DOHH2 (cell line): ENCODE measurements around the gene CCDC158.

ENCODE experiments used
- H3F3A ChIP-seq: fragments of 200-600 bp; sonication (generic), shearing (Covaris generic); 2 replicates; pipeline ENCODE4 v1.6.0; 2016; ENCODE audit warnings: antibody characterized with exemption, mild to moderate bottlenecking; ENCODE audit not compliant: control insufficient read depth, insufficient read depth
- H3K27ac ChIP-seq: fragments of 200-600 bp; sonication (generic); 2 replicates; pipeline ENCODE4 v1.5.1; 2014; ENCODE audit warnings: low read depth, mild to moderate bottlenecking, low read length, moderate library complexity
- H3K27me3 ChIP-seq: fragments of 200-600 bp; sonication (generic); 2 replicates; pipeline ENCODE4 v1.6.1; 2014; ENCODE audit warnings: mild to moderate bottlenecking, low read length, mixed read lengths; ENCODE audit not compliant: control insufficient read depth
- H3K36me3 ChIP-seq: fragments of 200-600 bp; sonication (generic); 2 replicates; pipeline ENCODE4 v1.6.1; 2014; ENCODE audit warnings: mild to moderate bottlenecking, low read length, moderate library complexity, mixed read lengths; ENCODE audit not compliant: control insufficient read depth
- H3K4me1 ChIP-seq: fragments of 200-600 bp; sonication (generic); 2 replicates; pipeline ENCODE4 v1.6.1; 2014; ENCODE audit warnings: mild to moderate bottlenecking, low read length, mixed read lengths; ENCODE audit not compliant: control insufficient read depth
- H3K4me2 ChIP-seq: fragments of 200-600 bp; sonication (generic); 2 replicates; pipeline ENCODE4 v1.6.0; 2014; ENCODE audit warnings: mild to moderate bottlenecking, low read length, moderate library complexity
- H3K4me3 ChIP-seq: fragments of 200-600 bp; sonication (generic); 2 replicates; pipeline ENCODE4 v1.5.1; 2014; ENCODE audit warnings: mild to moderate bottlenecking, low read length, mixed read lengths
- H3K79me2 ChIP-seq: fragments of 200-600 bp; sonication (generic); 2 replicates; pipeline ENCODE4 v1.6.1; 2014; ENCODE audit warnings: mild to moderate bottlenecking, low read length, mixed read lengths; ENCODE audit not compliant: control insufficient read depth
- H3K9me2 ChIP-seq: fragments of 200-600 bp; sonication (generic); replicated peaks from 2 replicates; pipeline ENCODE4 v1.6.1; 2014; ENCODE audit warnings: mild to moderate bottlenecking, low read length, mixed read lengths; ENCODE audit not compliant: control insufficient read depth
- H3K9me3 ChIP-seq: fragments of 200-600 bp; sonication (generic); 2 replicates; pipeline ENCODE4 v1.6.1; 2014; ENCODE audit warnings: antibody characterized with exemption, low read length, mixed read lengths; ENCODE audit not compliant: control insufficient read depth, insufficient read depth
- H4K20me1 ChIP-seq: fragments of 200-600 bp; sonication (generic); 2 replicates; pipeline ENCODE4 v1.6.0; 2014; ENCODE audit warnings: low read depth, mild to moderate bottlenecking, antibody characterized with exemption, low read length, moderate library complexity; ENCODE audit not compliant: control insufficient read depth, insufficient read depth
- EZH2phosphoT487 ChIP-seq: fragments of 200-600 bp; sonication (generic); IDR thresholded peaks from 2 replicates; pipeline ENCODE4 v1.6.1; 2017; ENCODE audit warnings: borderline replicate concordance, mild to moderate bottlenecking, antibody characterized with exemption, low read length, moderate library complexity, mixed read lengths
- TF ChIP-seq, protein P1 (sequence below): fragments of 200-600 bp; sonication (generic); IDR thresholded peaks from one replicate; pipeline ENCODE4 v1.5.1; 2014; ENCODE audit warnings: antibody characterized with exemption, mild to moderate bottlenecking, low read depth, low read length; ENCODE audit not compliant: poor library complexity, severe bottlenecking

CCDC158 gene

DNA sequence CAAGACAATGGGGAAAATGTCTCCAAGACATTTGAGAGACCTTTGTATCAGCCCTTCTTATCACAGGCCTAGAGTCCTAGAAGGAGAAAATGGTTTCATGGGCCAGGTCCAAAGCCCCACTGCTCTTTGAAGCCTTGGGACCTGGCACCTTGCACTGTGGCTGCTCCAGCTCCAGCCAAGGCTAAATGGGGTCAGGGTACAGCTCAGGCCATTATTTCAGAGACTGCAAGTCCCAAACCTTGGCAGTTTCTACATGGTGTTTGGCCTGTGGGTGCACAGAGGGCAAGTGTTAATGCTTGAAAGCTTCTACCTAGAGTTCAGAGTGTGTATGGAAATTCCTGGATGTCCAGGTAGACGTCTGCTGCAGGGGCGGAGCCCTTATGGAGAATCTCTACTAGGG is 42.6 kb upstream of the CCDC158 start:
- Histone ChIP-seq H3K79me2 (no peaks in the 10 kb centered on the region), H3K4me2 (no peak overlapping the region), H3K9me2 (no peaks in the 10 kb centered on the region), H3K4me1 (no peaks in the 10 kb centered on the region), H3K27ac (no peak overlapping the region), H3K4me3 (no peak overlapping the region), H3K9me3 (peaks cover 9% of the 10 kb centered on the region; the same call in 1 of the 2 replicates), H3F3A (no peaks in the 10 kb centered on the region), H3K27me3 (no peaks in the 10 kb centered on the region), H3K36me3 (no peaks in the 10 kb centered on the region), H4K20me1 (no peaks in the 10 kb centered on the region)
- TF ChIP-seq, protein P1, sequence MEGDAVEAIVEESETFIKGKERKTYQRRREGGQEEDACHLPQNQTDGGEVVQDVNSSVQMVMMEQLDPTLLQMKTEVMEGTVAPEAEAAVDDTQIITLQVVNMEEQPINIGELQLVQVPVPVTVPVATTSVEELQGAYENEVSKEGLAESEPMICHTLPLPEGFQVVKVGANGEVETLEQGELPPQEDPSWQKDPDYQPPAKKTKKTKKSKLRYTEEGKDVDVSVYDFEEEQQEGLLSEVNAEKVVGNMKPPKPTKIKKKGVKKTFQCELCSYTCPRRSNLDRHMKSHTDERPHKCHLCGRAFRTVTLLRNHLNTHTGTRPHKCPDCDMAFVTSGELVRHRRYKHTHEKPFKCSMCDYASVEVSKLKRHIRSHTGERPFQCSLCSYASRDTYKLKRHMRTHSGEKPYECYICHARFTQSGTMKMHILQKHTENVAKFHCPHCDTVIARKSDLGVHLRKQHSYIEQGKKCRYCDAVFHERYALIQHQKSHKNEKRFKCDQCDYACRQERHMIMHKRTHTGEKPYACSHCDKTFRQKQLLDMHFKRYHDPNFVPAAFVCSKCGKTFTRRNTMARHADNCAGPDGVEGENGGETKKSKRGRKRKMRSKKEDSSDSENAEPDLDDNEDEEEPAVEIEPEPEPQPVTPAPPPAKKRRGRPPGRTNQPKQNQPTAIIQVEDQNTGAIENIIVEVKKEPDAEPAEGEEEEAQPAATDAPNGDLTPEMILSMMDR, result no peak
- TF ChIP-seq EZH2phosphoT487, result no peak

DNA sequence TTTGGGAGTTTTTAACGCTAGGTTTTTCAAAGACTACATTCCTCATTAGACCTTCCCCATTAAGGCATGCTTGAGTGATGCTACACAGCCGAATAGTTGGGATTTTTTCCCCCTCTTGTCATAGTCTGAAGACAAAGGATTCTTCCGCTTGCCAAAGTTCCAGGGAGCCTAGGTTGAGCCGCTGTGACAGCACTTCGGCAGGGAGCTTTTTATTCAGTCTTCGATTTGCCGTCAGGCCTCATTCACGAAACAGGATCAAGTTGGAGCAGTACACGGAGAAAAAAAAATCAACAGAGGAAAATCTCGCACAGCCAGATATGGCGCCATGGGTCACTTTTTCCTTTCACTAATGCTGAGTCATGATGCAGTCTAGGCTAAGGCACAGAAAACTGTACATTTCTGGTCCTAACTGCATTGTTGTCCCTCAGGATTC is 38.4 kb upstream of the CCDC158 start:
- Histone ChIP-seq H3K9me2 (no peaks in the 10 kb centered on the region), H3K4me2 (no peak overlapping the region), H3K9me3 (peaks cover 9% of the 10 kb centered on the region; the same call in 1 of the 2 replicates), H3F3A (no peaks in the 10 kb centered on the region), H3K4me3 (no peak overlapping the region), H4K20me1 (no peaks in the 10 kb centered on the region), H3K27ac (no peak overlapping the region), H3K36me3 (no peaks in the 10 kb centered on the region), H3K27me3 (no peaks in the 10 kb centered on the region), H3K79me2 (no peaks in the 10 kb centered on the region), H3K4me1 (no peaks in the 10 kb centered on the region)
- TF ChIP-seq, protein P1, result no peak
- no peak for TF ChIP-seq EZH2phosphoT487

DNA sequence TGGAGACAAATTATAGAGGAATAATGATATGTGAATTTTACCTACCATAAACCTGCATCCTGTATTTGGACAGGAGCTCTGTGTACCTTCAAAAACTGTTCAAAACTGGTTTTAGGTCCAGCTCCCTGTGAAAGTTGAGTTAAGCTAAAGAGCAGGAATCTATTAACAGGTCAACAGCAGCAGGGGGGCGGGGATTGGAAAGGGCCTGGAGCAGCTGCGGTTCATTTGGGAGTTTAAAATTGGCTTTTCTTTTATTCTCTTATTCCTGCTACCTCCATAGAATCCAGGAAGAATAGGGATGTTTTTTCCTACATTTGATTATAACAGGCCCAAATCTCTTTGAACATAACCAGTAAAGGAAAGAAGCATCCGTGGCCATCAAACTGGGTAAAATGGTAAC is 37.9 kb upstream of the CCDC158 start:
- Histone ChIP-seq H3F3A (no peaks in the 10 kb centered on the region), H3K4me3 (no peak overlapping the region), H3K27ac (no peak overlapping the region), H3K9me2 (no peaks in the 10 kb centered on the region), H3K4me2 (no peak overlapping the region), H3K79me2 (no peaks in the 10 kb centered on the region), H3K9me3 (peaks cover 6% of the 10 kb centered on the region; the same call in 1 of the 2 replicates), H4K20me1 (no peaks in the 10 kb centered on the region), H3K36me3 (no peaks in the 10 kb centered on the region), H3K4me1 (no peaks in the 10 kb centered on the region), H3K27me3 (no peaks in the 10 kb centered on the region)
- TF ChIP-seq, protein P1, result no peak
- TF ChIP-seq EZH2phosphoT487, result no peak

DNA sequence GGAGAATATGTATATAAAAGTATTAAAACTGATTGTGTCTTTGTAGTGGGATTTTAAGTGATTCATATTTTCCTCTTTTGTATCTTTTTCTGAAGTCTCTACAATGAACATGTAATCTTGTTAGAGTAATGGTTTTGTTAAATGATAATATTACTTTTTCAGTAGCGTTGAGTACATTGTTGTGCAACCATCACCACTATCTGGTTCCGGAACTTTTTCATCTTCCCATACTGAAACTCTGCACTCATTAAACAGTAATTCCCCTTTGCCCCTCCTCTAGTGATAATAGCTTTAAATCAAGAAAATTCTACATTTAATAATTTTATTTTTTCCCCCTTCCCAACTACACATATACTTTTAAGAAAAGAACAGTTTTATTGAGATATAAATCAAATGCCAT is 37.4 kb upstream of the CCDC158 start:
- H3K27ac ChIP-seq, result no peak overlapping the region
- H3K4me2 ChIP-seq, result no peak overlapping the region

More for the DNA sequence above, 37.4 kb upstream of the CCDC158 start:
- no peaks in the 10 kb centered on the region for H3K9me2 ChIP-seq
- H3K4me3 ChIP-seq, result no peak overlapping the region
- no peaks in the 10 kb centered on the region for H3K27me3 ChIP-seq
- no peaks in the 10 kb centered on the region for H3K4me1 ChIP-seq
- H3F3A ChIP-seq, result no peaks in the 10 kb centered on the region
- TF ChIP-seq, protein P1, result no peak
- no peak for TF ChIP-seq EZH2phosphoT487
- no peaks in the 10 kb centered on the region for H3K79me2 ChIP-seq
- no peaks in the 10 kb centered on the region for H4K20me1 ChIP-seq
- 0 out of 2 replicates have a peak, but pooled peaks cover 2% of the 10 kb centered on the region for H3K9me3 ChIP-seq
- no peaks in the 10 kb centered on the region for H3K36me3 ChIP-seq
